ENCODE data around the gene MTCL1.

- no peak for TF ChIP-seq SIN3A (IDR thresholded peaks at IDR 0.05; ENCODE audit: borderline replicate concordance, insufficient read depth, low read length)
- no peak for TF ChIP-seq REST (IDR thresholded peaks at IDR 0.05; ENCODE audit: insufficient read depth in 1 of 2, low read depth in 2 of 2, low read length in 2 of 2)
- no peak for TF ChIP-seq POLR2AphosphoS5 (IDR thresholded peaks at IDR 0.05; ENCODE audit: low read depth, low read length)
- no peak for TF ChIP-seq TAF1 (IDR thresholded peaks at IDR 0.05; ENCODE audit: borderline replicate concordance, insufficient read depth, low read length)
- no peak for TF ChIP-seq FOXP2 (optimal IDR thresholded peaks at IDR 0.05; ENCODE audit: borderline replicate concordance, extremely low read depth, extremely low read length, insufficient read depth)
Observed at GRCh38 chr18:8776013-8776943, 70.9 kb downstream of the MTCL1 start.

All from PFSK-1 (cell line).